Neural cell (in vitro differentiated cells): ENCODE measurements around the gene GPC5. TPM values are rescaled to one million over a fixed set of nuclear protein-coding genes. Genes with fewer than 3 reads are reported as not detected.
A peak's percentile ranks its signal among the peaks of the same experiment; 100 is the strongest.

ENCODE experiments used
- H2AFZ ChIP-seq: fragments of 200-600, 300-800 bp; sonication (generic), shearing (Covaris generic); 2 replicates; pipeline ENCODE4 v1.6.0; 2014; ENCODE audit warnings: low read depth, mild to moderate bottlenecking, antibody characterized with exemption, low read length, moderate library complexity
- H3F3A ChIP-seq: fragments of 200-600 bp; shearing (Covaris generic); 2 replicates; pipeline ENCODE4 v1.6.1; 2016; ENCODE audit warnings: mild to moderate bottlenecking, moderate library complexity, mixed read lengths, antibody characterized with exemption, low read length; ENCODE audit not compliant: insufficient read depth, poor library complexity, severe bottlenecking
- H3K27ac ChIP-seq: fragments of 200-600, 300-800 bp; sonication (generic), shearing (Covaris generic); 2 replicates; pipeline ENCODE4 v1.5.1; 2014; ENCODE audit warnings: mild to moderate bottlenecking, low read length, moderate library complexity
- H3K27me3 ChIP-seq: fragments of 300-800, 200-600 bp; sonication (generic), shearing (Covaris generic); 2 replicates; pipeline ENCODE4 v1.6.0; 2014; ENCODE audit warnings: mild to moderate bottlenecking, low read depth, low read length, moderate library complexity; ENCODE audit not compliant: insufficient read depth
- H3K36me3 ChIP-seq: fragments of 300-800, 200-600 bp; sonication (generic), shearing (Covaris generic); 2 replicates; pipeline ENCODE4 v1.5.1; 2014; ENCODE audit warnings: mild to moderate bottlenecking, antibody characterized with exemption, low read length, moderate library complexity; ENCODE audit not compliant: insufficient read depth
- H3K4me2 ChIP-seq: fragments of 300-800, 200-600 bp; sonication (generic), shearing (Covaris generic); 2 replicates; pipeline ENCODE4 v1.6.0; 2014; ENCODE audit warnings: mild to moderate bottlenecking, low read length
- H3K4me3 ChIP-seq: fragments of 300-800, 200-600 bp; sonication (generic), shearing (Covaris generic); 2 replicates; pipeline ENCODE4 v1.5.1; 2014; ENCODE audit warnings: mild to moderate bottlenecking, low read length, moderate library complexity
- H3K79me2 ChIP-seq: fragments of 200-600 bp; shearing (Covaris generic); replicated peaks from 2 replicates; pipeline ENCODE4 v1.6.0; 2014; ENCODE audit warnings: mild to moderate bottlenecking, low read length, moderate library complexity; ENCODE audit not compliant: insufficient read depth
- H3K9ac ChIP-seq: fragments of 300-800, 200-600 bp; sonication (generic), shearing (Covaris generic); 2 replicates; pipeline ENCODE4 v1.6.1; 2016; ENCODE audit warnings: mild to moderate bottlenecking, low read length, mixed read lengths
- H3K9me2 ChIP-seq: fragments of 200-600 bp; shearing (Covaris generic); 2 replicates; pipeline ENCODE4 v1.6.1; 2016; ENCODE audit warnings: mild to moderate bottlenecking, low read length, mixed read lengths; ENCODE audit not compliant: insufficient read depth
- H3K9me3 ChIP-seq: fragments of 200-600, 300-800 bp; sonication (generic), shearing (Covaris generic); 2 replicates; pipeline ENCODE4 v1.6.1; 2016; ENCODE audit warnings: mild to moderate bottlenecking, mixed run types, low read length, moderate library complexity, mixed read lengths
- H4K20me1 ChIP-seq: fragments of 200-600 bp; shearing (Covaris generic); 2 replicates; pipeline ENCODE4 v1.6.1; 2016; ENCODE audit warnings: mild to moderate bottlenecking, mixed run types; ENCODE audit not compliant: insufficient read depth
- CTCF ChIP-seq: fragments of 450-650 bp; IDR thresholded peaks from 2 replicates; pipeline ENCODE4 v1.5.1; 2014; ENCODE audit warnings: antibody characterized with exemption, mild to moderate bottlenecking, moderate library complexity; ENCODE audit not compliant: poor library complexity, severe bottlenecking
- EP300 ChIP-seq: fragments of 450-650 bp; conservative IDR thresholded peaks from 2 replicates; pipeline ENCODE4 v1.6.1; 2014; ENCODE audit warnings: antibody characterized with exemption, mild to moderate bottlenecking, moderate library complexity; ENCODE audit not compliant: poor library complexity, severe bottlenecking
- MXI1 ChIP-seq: fragments of 450-650 bp; conservative IDR thresholded peaks from 2 replicates; pipeline ENCODE4 v1.6.1; 2014; ENCODE audit warnings: antibody characterized with exemption, mild to moderate bottlenecking; ENCODE audit not compliant: poor library complexity, severe bottlenecking
- POLR2AphosphoS5 ChIP-seq: IDR thresholded peaks from 2 replicates; pipeline ENCODE4 v1.6.1; 2012
- RAD21 ChIP-seq: fragments of 450-650 bp; conservative IDR thresholded peaks from 2 replicates; pipeline ENCODE4 v1.6.1; 2014; ENCODE audit warnings: antibody characterized with exemption, mild to moderate bottlenecking, moderate library complexity
- SMC3 ChIP-seq: fragments of 450-650 bp; conservative IDR thresholded peaks from 2 replicates; pipeline ENCODE4 v1.6.1; 2014; ENCODE audit warnings: antibody characterized with exemption, mild to moderate bottlenecking, moderate library complexity; ENCODE audit not compliant: poor library complexity
- TAF1 ChIP-seq: IDR thresholded peaks from 2 replicates; pipeline ENCODE4 v1.6.1; 2012; ENCODE audit warnings: low read depth
- polyA plus RNA-seq: library from polyadenylated mRNA; depleted of rRNA; stranded (reverse); fragments of >200 nt; gene quantifications from 2 replicates; pipeline ENCODE4 v1.2.3, GENCODE V29; 2014

The GPC5 gene
- polyA plus RNA-seq, 1 donor from 2014 or later, result 5.0 TPM

GRCh38 chr13:91805605-91806004 is 407.2 kb downstream of the GPC5 start:
- Histone ChIP-seq H2AFZ (no peak overlapping the region), H3F3A (no peaks in the 10 kb centered on the region), H3K9ac (no peak overlapping the region), H4K20me1 (no peaks in the 10 kb centered on the region), H3K4me2 (no peak overlapping the region), H3K36me3 (no peaks in the 10 kb centered on the region), H3K9me3 (no peaks in the 10 kb centered on the region), H3K27me3 (no peaks in the 10 kb centered on the region), H3K79me2 (no peaks in the 10 kb centered on the region), H3K27ac (no peak overlapping the region), H3K4me3 (no peak overlapping the region), H3K9me2 (no peaks in the 10 kb centered on the region)
- peak; percentile 25 for TF ChIP-seq RAD21
- TF ChIP-seq CTCF, result peak; percentile 47
- no peak for TF ChIP-seq EP300

- no peaks in the 10 kb centered on the region for H4K20me1 ChIP-seq
- H3K4me2 ChIP-seq, result no peak overlapping the region
- H3K9ac ChIP-seq, result no peak overlapping the region
- H3K9me2 ChIP-seq, result no peaks in the 10 kb centered on the region
- no peak overlapping the region for H3K27ac ChIP-seq
- H3K79me2 ChIP-seq, result no peaks in the 10 kb centered on the region
- no peak overlapping the region for H3K4me3 ChIP-seq
- H3K36me3 ChIP-seq, result no peaks in the 10 kb centered on the region
- peak; percentile 71 for TF ChIP-seq POLR2AphosphoS5
- TF ChIP-seq TAF1, result no peak
- peak; percentile 96 for TF ChIP-seq EP300
- H3F3A ChIP-seq, result no peaks in the 10 kb centered on the region
- no peak overlapping the region for H2AFZ ChIP-seq
- no peaks in the 10 kb centered on the region for H3K9me3 ChIP-seq
- no peaks in the 10 kb centered on the region for H3K27me3 ChIP-seq
These were observed 410.7 kb downstream of the GPC5 start for GRCh38 chr13:91809161-91809560.

- TF ChIP-seq RAD21 (no peak), CTCF (no peak), TAF1 (no peak), SMC3 (no peak), POLR2AphosphoS5 (no peak), MXI1 (no peak)
- H3K79me2 ChIP-seq, result no peaks in the 10 kb centered on the region
- H3K4me3 ChIP-seq, result no peak overlapping the region
- no peaks in the 10 kb centered on the region for H3K9me3 ChIP-seq
- no peak overlapping the region for H3K27ac ChIP-seq
- H3K4me2 ChIP-seq, result no peak overlapping the region
- H3K36me3 ChIP-seq, result no peaks in the 10 kb centered on the region
- no peaks in the 10 kb centered on the region for H3K9me2 ChIP-seq
- H3K9ac ChIP-seq, result no peak overlapping the region
- no peaks in the 10 kb centered on the region for H3K27me3 ChIP-seq
- no peak overlapping the region for H2AFZ ChIP-seq
- no peaks in the 10 kb centered on the region for H4K20me1 ChIP-seq
- no peaks in the 10 kb centered on the region for H3F3A ChIP-seq
These were observed 414.8 kb downstream of the GPC5 start for GRCh38 chr13:91813253-91813652.
